Neuronal stem cell (in vitro differentiated cells): ENCODE measurements around the gene CD55.

Experiments used
- DNase-seq: peaks from one replicate; pipeline ENCODE4 v3.0.0-alpha.2; 2013; ENCODE audit warnings: low spot score
- H2AFZ ChIP-seq: one replicate; pipeline ENCODE4 v1.6.1; 2013; ENCODE audit warnings: mild to moderate bottlenecking, low read length, inconsistent platforms
- H2AK5ac ChIP-seq: 2 replicates; pipeline ENCODE4 v1.6.1; 2013; ENCODE audit warnings: low read depth, mild to moderate bottlenecking, inconsistent platforms, low read length, moderate library complexity, mixed read lengths
- H2BK120ac ChIP-seq: 2 replicates; pipeline ENCODE4 v1.6.1; 2013; ENCODE audit warnings: low read depth, mild to moderate bottlenecking, inconsistent platforms, low read length, moderate library complexity, mixed read lengths
- H2BK12ac ChIP-seq: one replicate; pipeline ENCODE4 v1.6.1; 2013; ENCODE audit warnings: low read length, inconsistent platforms
- H2BK15ac ChIP-seq: 2 replicates; pipeline ENCODE4 v1.6.1; 2013; ENCODE audit warnings: mild to moderate bottlenecking, low read length, inconsistent platforms, mixed read lengths
- H2BK5ac ChIP-seq: one replicate; pipeline ENCODE4 v1.6.1; 2013; ENCODE audit warnings: inconsistent platforms, mild to moderate bottlenecking, low read length, moderate library complexity
- H3K14ac ChIP-seq: one replicate; pipeline ENCODE4 v1.6.1; 2013; ENCODE audit warnings: low read length, inconsistent platforms
- H3K18ac ChIP-seq: 2 replicates; pipeline ENCODE4 v1.6.1; 2013; ENCODE audit warnings: low read length, inconsistent platforms
- H3K23ac ChIP-seq: 2 replicates; pipeline ENCODE4 v1.6.1; 2013; ENCODE audit warnings: low read depth, mild to moderate bottlenecking, mixed read lengths, low read length, inconsistent platforms; ENCODE audit not compliant: poor library complexity
- H3K27ac ChIP-seq: replicated peaks from 3 replicates; pipeline ENCODE4 v1.5.1; 2013; ENCODE audit warnings: low read length, inconsistent platforms
- H3K27me3 ChIP-seq, 3 experiments: 2 replicates each; pipeline ENCODE4 v1.6.1; 2013; ENCODE audit warnings: low read length in 3 of 3, mild to moderate bottlenecking in 2 of 3, inconsistent platforms in 1 of 3, low read depth in 1 of 3, mixed read lengths in 1 of 3, moderate library complexity in 1 of 3; ENCODE audit not compliant: control insufficient read depth in 3 of 3, insufficient read depth in 3 of 3
- H3K36me3 ChIP-seq, 2 donors: replicated peaks in 1 of 2; 2 replicates each; pipeline ENCODE4 v1.6.1; 2013; ENCODE audit warnings: low read length in 2 of 2; ENCODE audit not compliant: control insufficient read depth in 2 of 2, insufficient read depth in 2 of 2
- H3K4ac ChIP-seq: 2 replicates; pipeline ENCODE4 v1.6.1; 2013; ENCODE audit warnings: inconsistent platforms, mild to moderate bottlenecking, low read length, moderate library complexity
- H3K4me1 ChIP-seq, 2 donors: 1 replicate in 1 of 2; 2 replicates in 1 of 2; pipeline ENCODE4 v1.6.1; 2013; ENCODE audit warnings: low read length in 2 of 2, low read depth in 1 of 2; ENCODE audit not compliant: control insufficient read depth in 2 of 2, insufficient read depth in 1 of 2
- H3K4me2 ChIP-seq: one replicate; pipeline ENCODE4 v1.6.1; 2013; ENCODE audit warnings: mild to moderate bottlenecking, low read length, inconsistent platforms; ENCODE audit not compliant: insufficient read depth, poor library complexity, severe bottlenecking
- H3K4me3 ChIP-seq, 2 donors: 2 replicates each; pipeline ENCODE4 v1.5.1; 2013; ENCODE audit warnings: low read length in 2 of 2, mild to moderate bottlenecking in 2 of 2, inconsistent platforms in 1 of 2, moderate library complexity in 1 of 2
- H3K79me1 ChIP-seq: one replicate; pipeline ENCODE4 v1.6.1; 2013; ENCODE audit warnings: low read depth, mild to moderate bottlenecking, inconsistent platforms, low read length, moderate library complexity
- H3K9ac ChIP-seq: one replicate; pipeline ENCODE4 v1.6.1; 2013; ENCODE audit warnings: mild to moderate bottlenecking, low read depth, low read length, inconsistent platforms; ENCODE audit not compliant: poor library complexity
- H3K9me3 ChIP-seq, 2 donors: replicated peaks in 1 of 2; 2 replicates each; pipeline versions ENCODE3 to v1.6.1; 2013; ENCODE audit warnings: low read length in 2 of 2, mild to moderate bottlenecking in 2 of 2, inconsistent platforms in 1 of 2, low read depth in 1 of 2, mixed read lengths in 1 of 2, moderate library complexity in 1 of 2; ENCODE audit not compliant: control insufficient read depth in 2 of 2, insufficient read depth in 1 of 2
- H4K8ac ChIP-seq: one replicate; pipeline ENCODE4 v1.6.1; 2013; ENCODE audit warnings: low read depth, mild to moderate bottlenecking, inconsistent platforms, low read length, moderate library complexity
- H4K91ac ChIP-seq: one replicate; pipeline ENCODE4 v1.6.1; 2013; ENCODE audit warnings: low read length, low read depth, mild to moderate bottlenecking, inconsistent platforms; ENCODE audit not compliant: poor library complexity
- WGBS, 2 donors: extraction: QIAGEN DNeasy Blood & Tissue Kit; methylation state at CpG; one replicate each; pipeline ENCODE4 v1.1.7; 2013; ENCODE audit warnings: missing lambda C conversion rate in 2 of 2, mixed read lengths in 1 of 2; ENCODE audit not compliant: insufficient read length in 2 of 2, insufficient replicate concordance in 1 of 2; ENCODE audit errors: extremely low coverage in 2 of 2; 5-methylcytosine and 5-hydroxymethylcytosine counted together

Gene CD55

DNA sequence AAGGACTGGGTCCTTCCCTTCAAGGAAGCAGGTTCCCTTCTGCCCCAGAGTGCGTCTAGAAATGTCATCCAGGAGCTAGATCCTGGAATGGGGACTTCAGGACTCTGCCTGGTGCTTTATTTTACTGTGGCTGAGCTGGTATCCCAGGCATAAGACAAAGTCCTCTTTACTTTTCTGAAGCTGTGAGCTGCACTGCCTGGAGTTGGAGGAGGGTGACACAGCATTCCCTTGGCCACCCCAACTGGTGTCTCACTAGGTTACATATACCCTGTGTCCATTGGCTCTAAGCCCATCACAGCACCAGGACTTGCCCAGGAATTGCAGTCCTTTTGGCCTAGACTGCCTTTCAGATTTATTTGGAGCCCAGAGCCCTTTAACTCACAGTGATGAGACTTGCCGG, 41.8 kb upstream of the CD55 start:
- H2AFZ ChIP-seq: no peak overlapping the region
- no peak overlapping the region for H3K14ac ChIP-seq
- no peak overlapping the region for H3K9ac ChIP-seq
- H3K27ac ChIP-seq: no peak overlapping the region
- H3K9me3 ChIP-seq: no peaks in the 10 kb centered on the region
- no peak for DNase-seq
- H3K4me1 ChIP-seq: no peaks in the 10 kb centered on the region
- no CpG with 5 or more reads among the region's 2 CpGs for WGBS, 2 donors
- no peak overlapping the region for H3K4ac ChIP-seq
- H4K8ac ChIP-seq: no peak overlapping the region
- no peaks in the 10 kb centered on the region for H3K79me1 ChIP-seq
- H3K4me3 ChIP-seq: no peak overlapping the region
- no peak overlapping the region for H3K4me2 ChIP-seq
- no peak overlapping the region for H2BK15ac ChIP-seq
- no peaks in the 10 kb centered on the region for H3K36me3 ChIP-seq
- no peak overlapping the region for H2BK5ac ChIP-seq
- no peak overlapping the region for H2AK5ac ChIP-seq
- no peak overlapping the region for H3K18ac ChIP-seq
- H3K23ac ChIP-seq: no peak overlapping the region
- no peak overlapping the region for H2BK12ac ChIP-seq
- H3K27me3 ChIP-seq: no peaks in the 10 kb centered on the region
- no peak overlapping the region for H2BK120ac ChIP-seq
- H4K91ac ChIP-seq: no peak overlapping the region

GRCh38 chr1:207280706-207281105, 40.8 kb upstream of the CD55 start:
- Histone ChIP-seq H3K9me3 (no peaks in the 10 kb centered on the region), H3K4me3 (no peak overlapping the region), H4K8ac (no peak overlapping the region), H3K14ac (no peak overlapping the region), H2BK15ac (no peak overlapping the region), H3K4ac (no peak overlapping the region), H2AK5ac (no peak overlapping the region), H2AFZ (no peak overlapping the region), H3K18ac (no peak overlapping the region), H3K27ac (no peak overlapping the region), H3K27me3 (no peaks in the 10 kb centered on the region), H2BK5ac (no peak overlapping the region), H2BK120ac (no peak overlapping the region), H3K36me3 (no peaks in the 10 kb centered on the region), H4K91ac (no peak overlapping the region), H3K4me2 (no peak overlapping the region), H2BK12ac (no peak overlapping the region), H3K79me1 (no peaks in the 10 kb centered on the region), H3K23ac (no peak overlapping the region), H3K9ac (no peak overlapping the region), H3K4me1 (no peaks in the 10 kb centered on the region)
- no CpG with 5 or more reads among the region's 3 CpGs for WGBS, 2 donors
- no peak for DNase-seq

DNA sequence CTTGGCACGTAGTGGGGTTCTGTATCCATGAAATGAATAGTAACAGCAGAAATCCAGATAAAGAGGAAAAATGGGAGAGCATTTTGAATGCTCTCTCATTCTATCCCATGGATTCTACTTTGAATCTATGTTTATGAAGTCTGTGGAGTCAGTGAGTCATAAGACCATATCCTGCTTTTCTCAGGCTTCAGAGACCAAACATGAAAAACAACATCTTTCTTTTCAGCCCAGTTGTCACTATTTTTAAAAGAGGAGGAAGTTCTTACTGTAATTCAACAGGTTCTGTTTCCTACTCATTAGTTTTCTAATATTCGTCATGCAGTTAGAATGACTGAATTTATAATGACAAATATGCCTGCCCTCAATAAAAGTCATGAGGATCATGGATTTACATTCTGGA, 39.4 kb upstream of the CD55 start:
- Histone ChIP-seq H2AK5ac (no peak overlapping the region), H3K4me3 (no peak overlapping the region), H3K18ac (no peak overlapping the region), H4K91ac (no peak overlapping the region), H3K9ac (no peak overlapping the region), H3K4ac (no peak overlapping the region), H3K36me3 (no peaks in the 10 kb centered on the region), H3K79me1 (no peaks in the 10 kb centered on the region), H3K27ac (no peak overlapping the region), H3K14ac (no peak overlapping the region), H2BK120ac (no peak overlapping the region), H3K23ac (no peak overlapping the region), H2BK15ac (no peak overlapping the region), H3K4me1 (no peaks in the 10 kb centered on the region), H2BK5ac (no peak overlapping the region), H3K27me3 (no peaks in the 10 kb centered on the region), H3K9me3 (no peaks in the 10 kb centered on the region), H4K8ac (no peak overlapping the region), H3K4me2 (no peak overlapping the region), H2BK12ac (no peak overlapping the region), H2AFZ (no peak overlapping the region)
- no CpG with 5 or more reads among the region's 2 CpGs for WGBS, 2 donors
- DNase-seq: no peak

GRCh38 chr1:207282496-207283380, 38.7 kb upstream of the CD55 start:
- Histone ChIP-seq H3K27me3 (no peaks in the 10 kb centered on the region), H3K4me2 (no peak overlapping the region), H2BK15ac (no peak overlapping the region), H4K91ac (no peak overlapping the region), H2BK120ac (no peak overlapping the region), H3K4me1 (no peaks in the 10 kb centered on the region), H2AFZ (no peak overlapping the region), H3K9me3 (no peaks in the 10 kb centered on the region), H2BK5ac (no peak overlapping the region), H3K18ac (no peak overlapping the region), H3K36me3 (no peaks in the 10 kb centered on the region), H3K23ac (no peak overlapping the region), H3K9ac (no peak overlapping the region), H3K27ac (no peak overlapping the region), H4K8ac (no peak overlapping the region), H3K14ac (no peak overlapping the region), H2AK5ac (no peak overlapping the region), H3K4ac (no peak overlapping the region), H3K79me1 (no peaks in the 10 kb centered on the region), H3K4me3 (no peak overlapping the region), H2BK12ac (no peak overlapping the region)
- no CpG with 5 or more reads among the region's 2 CpGs for WGBS, 2 donors
- no peak for DNase-seq
